Caki2 (cell line): ENCODE data around the gene ADAMTS17. TPM values are rescaled to one million over a fixed set of nuclear protein-coding genes. Genes with fewer than 3 reads are reported as not detected.

Experiments
- DNase-seq: peaks from one replicate; pipeline ENCODE4 v3.0.0-alpha.2; 2015; ENCODE audit warnings: low read depth
- in situ Hi-C: cut with HindIII; loops from 2 replicates; pipeline ENCODE4 v1.10.0; 2016; ENCODE audit warnings: low sequenced_read_pairs, low pct_unique_long_range_greater_than_20kb, mixed read lengths
- total RNA-seq: library from RNA; depleted of rRNA; stranded (reverse); fragments of >200 nt; shearing (Covaris generic); gene quantifications from 2 replicates; pipeline ENCODE4 v1.2.3, GENCODE V29; 2014; ENCODE audit warnings: low replicate concordance

The ADAMTS17 gene
- total RNA-seq, 1 experiment from 2014 or later, result not detected

DNA sequence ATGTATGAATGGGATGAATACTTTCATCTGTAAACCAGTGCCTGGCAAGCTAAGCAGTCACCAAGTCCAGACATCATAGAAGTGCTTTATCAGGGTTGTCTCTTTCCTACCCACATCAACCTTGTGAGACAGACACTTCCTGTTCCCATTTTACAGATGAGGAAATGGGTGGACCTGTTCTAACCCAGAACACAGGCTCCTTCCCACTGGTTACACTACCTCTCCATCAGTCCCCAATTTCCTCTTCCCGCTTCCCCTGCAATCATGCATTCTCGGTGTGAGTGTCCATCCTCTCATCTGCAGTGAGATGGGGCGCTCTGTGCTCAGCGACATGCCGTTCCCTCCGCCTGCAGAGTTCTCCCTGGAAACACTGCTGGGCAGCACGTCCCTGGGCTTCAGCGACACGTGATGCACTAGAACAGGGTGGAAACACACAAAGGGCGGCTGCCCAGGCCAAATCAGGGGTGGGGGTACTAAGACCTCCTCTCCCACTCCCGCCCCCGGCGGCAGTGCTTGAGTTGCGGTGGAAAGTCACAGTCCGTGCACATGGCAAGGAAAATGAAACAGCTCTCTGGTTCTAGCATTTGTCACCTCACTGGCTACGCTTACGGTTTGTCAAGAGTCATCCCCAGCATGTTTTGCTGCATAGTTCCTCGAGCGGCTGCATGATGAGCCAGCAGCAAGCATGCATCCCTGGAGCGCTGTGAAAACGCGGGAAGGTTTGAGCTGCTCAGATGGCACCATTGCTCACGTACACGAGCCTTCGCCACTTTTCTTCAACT lies 201.1 kb downstream of the ADAMTS17 start:
- in situ Hi-C loops, result no loop called here
- no peak for DNase-seq

DNA sequence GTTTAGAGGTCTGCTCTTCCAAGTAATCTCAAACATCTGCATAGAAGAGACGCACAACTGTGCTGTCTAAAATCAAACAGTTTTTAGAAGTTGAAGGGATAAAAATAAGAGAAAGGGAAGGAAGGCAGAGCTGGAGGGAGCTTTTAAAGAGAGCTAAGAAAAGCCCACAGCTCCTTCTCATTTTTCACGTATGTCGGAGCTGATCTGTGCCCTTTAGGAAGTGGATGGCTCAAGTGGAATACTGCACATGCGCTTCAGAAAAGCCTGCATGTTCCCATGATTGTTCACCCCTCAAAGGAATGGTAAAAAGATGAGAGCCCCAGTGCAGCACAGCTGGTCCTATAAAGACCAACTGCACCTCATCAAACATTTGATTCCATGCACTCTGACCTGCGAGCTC lies 207.2 kb downstream of the ADAMTS17 start:
- DNase-seq, result no peak
- in situ Hi-C loops, result no loop called here

DNA sequence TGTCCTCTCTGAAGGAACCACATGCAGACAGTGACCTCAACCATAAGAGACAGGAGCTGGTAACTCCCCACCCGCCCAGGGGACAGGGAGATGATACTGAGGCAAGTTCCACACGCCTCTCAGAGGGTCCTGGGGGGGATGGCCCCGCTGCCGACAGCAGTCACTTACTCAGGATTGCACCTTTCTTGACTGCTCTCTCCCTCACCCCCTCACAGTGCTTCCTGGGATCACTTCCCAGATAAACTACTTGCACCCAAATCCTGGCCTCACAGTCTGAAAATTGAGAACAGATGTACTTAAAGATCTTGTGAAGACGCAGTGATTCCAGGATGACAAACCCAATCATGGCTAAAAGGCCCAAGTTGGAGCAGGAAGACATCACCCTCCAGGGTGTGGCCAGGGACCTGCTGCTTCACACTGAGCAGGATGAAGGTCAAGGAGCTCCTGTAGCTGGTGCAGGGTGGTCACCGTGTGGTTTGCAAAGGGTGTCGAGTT lies 207.6 kb downstream of the ADAMTS17 start:
- in situ Hi-C loops, result no loop called here
- DNase-seq, result no peak

DNA sequence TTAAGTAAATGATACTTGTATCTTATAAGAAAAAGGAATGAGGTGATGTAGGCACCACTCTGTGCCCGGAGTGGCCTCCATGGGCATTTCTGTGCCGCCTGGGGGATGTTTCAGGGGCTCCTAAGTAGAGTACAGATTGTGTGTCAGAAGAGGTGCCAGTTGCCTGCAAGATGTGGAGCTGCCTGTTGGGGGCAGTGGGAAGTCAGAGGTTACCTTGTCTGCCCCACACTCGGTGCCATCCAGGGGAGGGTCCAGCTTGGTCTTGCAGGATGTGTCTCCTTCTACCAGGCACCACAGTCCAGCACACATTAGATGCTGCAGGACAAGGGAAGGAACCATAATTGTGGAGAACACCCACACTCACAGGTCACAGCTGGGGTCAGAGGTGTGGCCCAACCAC lies 208.8 kb downstream of the ADAMTS17 start:
- in situ Hi-C loops, result no loop called here
- DNase-seq, result no peak

- no peak for DNase-seq
- in situ Hi-C loops, result no loop called here
These were observed 209.5 kb downstream of the ADAMTS17 start for GRCh38 chr15:100132309-100132708.

GRCh38 chr15:100131321-100132224 lies 210.2 kb downstream of the ADAMTS17 start:
- DNase-seq, result no peak

DNA sequence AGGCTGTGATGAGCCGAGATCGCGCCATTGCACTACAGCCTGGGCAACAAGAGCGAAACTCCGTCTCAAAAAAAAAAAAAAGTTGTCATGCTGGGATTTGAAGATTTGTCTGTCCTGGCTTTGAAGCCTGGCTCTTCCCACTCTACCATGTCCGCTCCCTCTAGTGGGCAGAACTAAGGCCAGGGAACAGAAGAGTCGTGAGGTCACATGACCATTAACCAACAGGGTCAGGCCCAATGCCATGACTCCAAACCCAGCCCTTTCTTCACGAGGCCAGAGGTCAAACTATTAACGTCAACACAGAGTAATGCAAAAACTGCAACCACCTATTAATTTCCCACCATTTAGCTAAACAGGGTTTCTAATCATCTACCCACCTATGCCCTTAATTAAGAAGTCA lies 212.1 kb downstream of the ADAMTS17 start:
- in situ Hi-C loops, result no loop called here

More at GRCh38 chr15:100131321-100132224, 210.2 kb downstream of the ADAMTS17 start:
- in situ Hi-C loops, result no loop called here

DNA sequence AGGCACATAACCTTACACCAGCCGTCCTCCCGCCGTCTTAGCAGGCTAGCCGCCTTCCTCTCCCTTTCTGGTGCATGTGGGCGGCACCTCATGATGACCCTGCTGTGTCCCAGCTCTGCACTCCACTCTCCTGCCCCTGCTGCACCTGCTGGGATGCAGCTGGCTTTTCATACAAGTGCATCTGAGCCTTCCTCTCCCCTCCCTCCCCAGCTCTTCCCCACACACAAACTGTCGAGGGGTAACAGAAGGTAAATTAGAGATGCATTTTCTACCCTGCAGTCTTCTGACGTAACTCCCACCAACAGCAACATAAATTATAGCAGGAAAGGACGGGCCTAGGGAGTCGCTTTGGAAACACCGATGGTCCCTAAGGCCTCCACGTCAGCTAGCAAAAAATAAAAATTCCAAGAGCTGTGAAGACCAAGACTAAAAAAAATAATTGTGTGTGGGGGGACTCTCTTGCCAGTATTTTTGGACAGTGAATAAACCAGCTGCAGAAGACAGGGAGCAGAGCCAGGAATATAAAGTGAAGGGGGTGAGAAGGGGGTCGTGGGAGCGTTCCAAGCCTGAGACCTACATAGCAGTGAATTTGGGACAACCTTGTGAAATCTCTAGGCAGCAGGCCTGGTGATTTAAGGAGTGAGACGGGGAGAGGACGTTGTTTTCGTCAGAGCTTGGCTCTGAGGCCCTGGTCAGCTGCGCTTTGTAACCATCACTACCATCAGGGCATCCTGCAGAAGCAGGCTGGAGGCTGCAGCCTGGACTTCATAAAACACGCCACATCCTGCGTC lies 216.2 kb downstream of the ADAMTS17 start:
- DNase-seq, result no peak
- in situ Hi-C loops, result no loop called here

More for the DNA sequence above, 212.1 kb downstream of the ADAMTS17 start:
- no peak for DNase-seq

DNA sequence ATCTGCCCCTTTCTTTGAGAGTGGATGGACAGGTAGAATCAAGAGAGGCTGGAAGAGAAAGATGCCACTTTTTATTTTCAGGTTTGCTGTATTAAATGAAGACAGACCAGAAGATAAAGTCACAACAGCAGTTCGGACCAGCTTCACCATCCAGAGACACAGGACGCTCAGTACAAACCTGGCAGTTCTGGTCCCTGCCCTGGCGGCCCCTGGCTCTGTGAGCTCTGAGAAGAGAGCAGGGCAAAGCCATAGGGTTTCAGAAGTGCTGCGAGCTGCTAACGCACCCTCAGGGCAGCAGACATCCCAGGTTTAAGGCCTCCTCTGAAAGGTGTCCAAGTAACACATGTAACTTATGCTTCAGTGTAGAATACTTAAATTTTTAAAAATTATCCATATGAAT lies 216.8 kb downstream of the ADAMTS17 start:
- DNase-seq, result no peak
- in situ Hi-C loops, result no loop called here

DNA sequence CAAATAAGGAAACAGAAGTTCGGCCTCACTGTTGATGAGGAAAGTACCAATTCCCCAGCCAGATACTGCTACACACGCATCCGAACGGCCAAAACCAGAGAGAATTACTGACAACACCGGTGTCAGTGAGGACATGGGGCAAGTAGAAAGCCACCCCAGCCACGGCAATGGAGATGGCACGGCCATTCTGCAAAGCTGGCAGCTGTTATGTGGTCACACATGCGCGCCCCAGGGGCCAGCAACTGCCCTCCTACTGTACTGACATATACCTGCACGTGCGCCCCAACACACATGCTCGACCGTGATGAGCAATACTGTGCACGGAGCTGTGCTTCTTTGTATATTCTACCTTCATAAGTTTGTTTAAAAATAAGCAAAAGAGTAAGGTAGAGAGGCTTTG lies 217.4 kb downstream of the ADAMTS17 start:
- no peak for DNase-seq
- in situ Hi-C loops, result no loop called here

DNA sequence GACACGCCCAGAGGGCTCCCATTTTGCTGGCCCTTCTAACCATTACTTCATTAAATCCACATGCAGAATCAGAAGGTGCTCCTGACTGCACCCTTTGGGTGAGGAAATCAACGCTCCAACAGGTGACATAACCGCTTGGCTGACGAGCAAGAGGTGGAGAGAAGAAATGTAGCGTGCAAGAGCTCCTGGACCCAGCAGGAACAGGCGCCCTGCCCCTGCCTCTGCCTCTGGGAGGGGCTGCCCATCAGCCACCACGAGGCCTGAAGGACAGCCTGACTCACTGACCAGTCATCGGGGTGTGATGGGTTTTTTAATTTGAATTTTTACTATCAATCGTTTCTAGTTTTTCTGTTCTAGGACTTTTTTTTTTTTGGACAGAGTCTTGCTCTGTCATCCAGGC lies 218.2 kb downstream of the ADAMTS17 start:
- no peak for DNase-seq
- in situ Hi-C loops, result no loop called here

DNA sequence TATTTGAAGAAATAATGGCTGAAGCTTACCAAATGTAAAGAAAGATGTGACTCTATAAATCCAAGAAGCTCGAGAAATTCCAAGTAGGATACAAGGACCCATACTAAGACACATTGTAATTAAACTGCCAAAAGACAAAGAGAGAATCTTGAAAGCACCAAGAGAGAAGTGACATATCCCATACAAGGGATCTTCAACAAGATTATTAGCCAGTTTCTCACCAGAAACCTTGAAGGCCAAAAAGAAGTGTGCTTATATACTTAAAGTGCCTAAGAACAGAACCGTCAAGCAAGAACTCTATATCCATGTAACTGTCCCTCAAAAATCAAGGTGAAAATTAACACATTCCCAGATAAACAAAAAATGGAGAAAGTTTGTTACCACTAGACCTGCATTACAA lies 220.5 kb downstream of the ADAMTS17 start:
- DNase-seq, result no peak
- in situ Hi-C loops, result no loop called here

DNA sequence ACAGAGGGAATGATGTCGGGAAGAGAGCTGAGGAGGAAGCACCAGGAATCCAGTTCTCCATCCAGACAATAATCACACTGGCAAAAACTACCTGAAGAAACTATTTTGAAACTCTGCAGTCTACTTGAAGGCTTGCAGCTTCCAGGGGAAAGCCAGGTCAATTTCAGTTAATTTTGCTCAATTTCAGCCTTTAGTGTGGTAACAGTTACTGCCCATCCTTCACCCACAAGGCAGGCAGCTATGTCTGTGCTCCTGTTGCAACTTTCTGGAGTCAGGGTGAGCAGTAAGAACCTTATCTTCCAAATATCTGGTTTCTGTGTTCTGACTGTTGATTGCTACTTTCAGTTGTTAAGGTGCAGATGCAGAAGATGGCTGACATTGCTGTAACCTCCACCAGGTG lies 221.7 kb downstream of the ADAMTS17 start:
- in situ Hi-C loops, result no loop called here
- no peak for DNase-seq

DNA sequence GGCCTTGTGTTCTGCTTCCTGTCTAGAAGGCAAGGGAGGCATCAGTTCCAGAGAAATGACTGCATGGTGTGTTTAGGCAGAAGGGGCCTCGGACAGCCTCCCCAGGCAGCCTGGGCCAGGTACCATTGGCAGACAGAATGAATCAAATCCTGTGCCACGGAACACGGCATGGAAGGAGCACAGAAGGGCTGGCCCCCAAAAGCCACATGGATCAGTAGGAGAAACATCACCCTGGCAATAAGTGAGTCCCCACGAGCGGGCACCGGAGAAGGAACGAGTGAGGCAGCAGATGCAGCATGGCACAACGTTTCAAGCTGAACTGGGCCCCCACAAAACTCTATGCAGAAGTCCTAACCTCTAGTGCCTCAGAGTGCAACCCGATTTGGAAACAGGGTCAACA lies 223.2 kb downstream of the ADAMTS17 start:
- DNase-seq, result no peak
- in situ Hi-C loops, result no loop called here

- in situ Hi-C loops, result no loop called here
- DNase-seq, result no peak
These were observed 225.2 kb downstream of the ADAMTS17 start for GRCh38 chr15:100116416-100117190.

DNA sequence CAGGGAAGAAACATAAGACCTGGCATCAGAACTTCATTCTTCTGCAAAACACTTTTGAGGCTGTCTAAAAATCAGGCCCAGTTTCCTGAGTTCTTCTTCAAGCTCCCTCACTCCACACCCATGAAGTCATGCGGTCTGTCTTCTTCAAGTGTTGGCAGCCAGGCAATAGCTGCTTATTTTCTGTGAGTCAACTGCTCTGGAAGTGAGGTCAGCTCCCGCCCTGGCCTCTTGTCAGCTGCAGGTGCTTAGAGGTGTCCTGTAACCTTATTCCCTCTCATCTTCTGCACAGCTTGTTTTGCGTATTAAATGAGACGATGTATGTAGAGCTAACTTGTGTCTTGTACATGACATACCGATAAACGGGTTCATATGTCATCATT lies 226.1 kb downstream of the ADAMTS17 start:
- no peak for DNase-seq
- in situ Hi-C loops, result no loop called here

DNA sequence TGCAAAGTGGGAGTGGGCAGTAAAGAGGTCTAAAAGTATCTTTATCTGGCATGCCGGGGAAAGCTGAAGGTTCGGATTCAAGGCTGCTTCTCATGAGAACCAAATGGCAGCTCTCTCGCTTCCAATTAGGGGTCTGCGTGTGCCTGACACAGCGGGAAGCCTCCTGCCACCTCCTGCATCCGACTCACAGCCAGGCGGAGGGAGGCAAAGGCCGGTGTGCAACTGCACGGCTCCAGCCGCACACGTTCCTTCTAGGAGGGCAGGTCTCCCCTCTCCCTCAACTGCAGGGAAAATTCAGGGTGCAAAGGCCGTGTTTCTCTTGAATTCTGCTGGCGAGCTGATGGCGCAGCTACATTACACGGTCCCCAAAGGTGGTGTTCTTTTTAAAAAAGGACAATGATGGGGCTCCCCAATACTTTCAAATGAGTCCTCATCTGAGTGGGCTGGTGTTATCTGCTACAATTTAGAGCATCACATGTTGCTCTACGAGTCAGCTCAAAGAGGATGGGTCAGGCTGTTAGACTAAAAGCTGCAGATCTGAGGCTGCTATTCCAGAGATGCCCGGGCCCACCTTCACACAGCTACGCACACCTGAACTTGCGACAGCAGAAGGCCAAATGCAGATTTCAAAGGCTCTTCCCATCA lies 226.6 kb downstream of the ADAMTS17 start:
- in situ Hi-C loops, result no loop called here
- DNase-seq, result no peak
